GM12878 (cell line): ENCODE measurements around the gene SHH. TPM values are rescaled to one million over a fixed set of nuclear protein-coding genes. Genes with fewer than 3 reads are reported as not detected.

Experiments
- ATF7 ChIP-seq: fragments of 450-650 bp; IDR thresholded peaks from 2 replicates; pipeline ENCODE4 v1.6.1; 2016; ENCODE audit warnings: low read depth, mild to moderate bottlenecking
- BHLHE40 ChIP-seq, 2 experiments: fragments of 450-650 bp in 1 of 2; IDR thresholded peaks; 2 replicates each; pipeline ENCODE4 v1.6.1; 2011 to 2017; ENCODE audit warnings: low read depth in 2 of 2, borderline replicate concordance in 1 of 2, improper control_type of control experiment in 1 of 2, low read length in 1 of 2, mild to moderate bottlenecking in 1 of 2
- CEBPB ChIP-seq, 2 experiments: fragments of 150-350 bp in 1 of 2; IDR thresholded peaks; 2 replicates each; pipeline ENCODE4 v1.6.1; 2012 to 2014; ENCODE audit warnings: low read depth in 2 of 2, low read length in 2 of 2, borderline replicate concordance in 1 of 2, inconsistent platforms in 1 of 2
- GABPA ChIP-seq: IDR thresholded peaks from 2 replicates; pipeline ENCODE4 v1.6.1; 2014; ENCODE audit warnings: antibody characterized with exemption, low read depth, mild to moderate bottlenecking, inconsistent platforms
- IRF3 ChIP-seq: fragments of 450-650 bp; IDR thresholded peaks from 2 replicates; pipeline ENCODE4 v1.6.1; 2014; ENCODE audit warnings: mild to moderate bottlenecking
- IRF5 ChIP-seq: fragments of 450-650 bp; IDR thresholded peaks from 2 replicates; pipeline ENCODE4 v1.6.1; 2017; ENCODE audit warnings: borderline replicate concordance
- MLLT1 ChIP-seq: fragments of 450-650 bp; IDR thresholded peaks from 2 replicates; pipeline ENCODE4 v1.6.1; 2016; ENCODE audit warnings: mild to moderate bottlenecking
- STAT3 ChIP-seq: IDR thresholded peaks from 2 replicates; pipeline ENCODE4 v1.6.1; 2011; ENCODE audit warnings: low read depth, low read length, improper control_type of control experiment
- TAF1 ChIP-seq: IDR thresholded peaks from 2 replicates; pipeline ENCODE4 v1.6.1; 2011; ENCODE audit warnings: mild to moderate bottlenecking, low read depth, low read length, borderline replicate concordance
- TARDBP ChIP-seq: IDR thresholded peaks from 2 replicates; pipeline ENCODE4 v1.6.1; 2016; ENCODE audit warnings: borderline replicate concordance
- TBL1XR1 ChIP-seq: IDR thresholded peaks from 2 replicates; pipeline ENCODE4 v1.6.1; 2012; ENCODE audit warnings: low read depth, low read length, improper control_type of control experiment
- TCF7 ChIP-seq: IDR thresholded peaks from 2 replicates; pipeline ENCODE4 v1.6.1; 2014; ENCODE audit warnings: antibody characterized with exemption, borderline replicate concordance
- USF2 ChIP-seq: IDR thresholded peaks from 2 replicates; pipeline ENCODE4 v1.6.1; 2011; ENCODE audit warnings: low read depth, low read length, improper control_type of control experiment, borderline replicate concordance
- ZBED1 ChIP-seq: IDR thresholded peaks from 2 replicates; pipeline ENCODE4 v1.6.1; 2016; ENCODE audit warnings: borderline replicate concordance
- ZBTB4 ChIP-seq: fragments of 450-650 bp; formaldehyde crosslinking; IDR thresholded peaks from 2 replicates; pipeline ENCODE4 v1.4.0; 2022; ENCODE audit warnings: mild to moderate bottlenecking, moderate library complexity
- ZBTB40 ChIP-seq: fragments of 450-650 bp; IDR thresholded peaks from 2 replicates; pipeline ENCODE4 v1.6.1; 2016; ENCODE audit warnings: mild to moderate bottlenecking, moderate library complexity, borderline replicate concordance
- polyA plus RNA-seq, 11 experiments: library from polyadenylated mRNA; depleted of rRNA in 4 of 11; unstranded in 6 of 11; stranded (reverse) in 5 of 11; fragments of >200 nt; fragmentation: Nextera tagmentation in 4 of 11; fragmentation: Illumina TruSeq in 1 of 11; extraction: Ambion mirVana in 4 of 11; extraction: Trizol in 1 of 11; gene quantifications; 1 replicate in 1 of 11; 2 replicates in 10 of 11; pipeline versions ENCODE4 v1.2.1 to v1.2.3, GENCODE V29; 2011 to 2016; ENCODE audit warnings: inconsistent platforms in 2 of 11, missing spikeins in 2 of 11, low read depth in 1 of 11
- total RNA-seq, 4 experiments: library from RNA; depleted of rRNA in 3 of 4; stranded (reverse); fragments of >200 nt in 3 of 4; fragmentation: Illumina TruSeq in 1 of 4; extraction: Trizol in 1 of 4; gene quantifications; 2 replicates each; pipeline versions ENCODE4 v1.2.1 to v1.2.3, GENCODE V29; 2013 to 2021

SHH gene
- total and polyA plus RNA-seq, 10 of the 15 experiments (the other 5 are each of a cell fraction or from before 2014, with no cell fraction given), result not detected

GRCh38 chr7:155815332-155816191 is 3.3 kb upstream of the SHH start (continued):
- TF ChIP-seq IRF5 (no peak), IRF3 (no peak), ZBED1 (no peak), USF2 (no peak), BHLHE40 (IDR thresholded peaks at IDR 0.05; ENCODE audit: borderline replicate concordance in 1 of 2, low read depth in 2 of 2, low read length in 1 of 2) (peak in 1 of 2 experiments; percentile 30; a peak in 1 of 4 replicates), TAF1 (no peak), TARDBP (no peak), GABPA (no peak), ZBTB4 (CRISPR knock-in tag) (no peak), MLLT1 (no peak), STAT3 (no peak), CEBPB (IDR thresholded peaks at IDR 0.05; ENCODE audit: borderline replicate concordance in 1 of 2, low read depth in 2 of 2, low read length in 2 of 2) (no peak), TBL1XR1 (no peak), ZBTB40 (no peak), TCF7 (no peak), ATF7 (no peak)
